D721Med (cell line): Measurements from ENCODE around the gene HBS1L.
"Not testable (repeated sequence)": the region's sequence is repeated elsewhere in the genome, so short reads cannot be mapped to it uniquely, and the experiment has no call there.

Experiments
- DNase-seq: peaks from one replicate; pipeline ENCODE4 v3.0.0; 2011; ENCODE audit warnings: low spot score; ENCODE audit not compliant: insufficient read length
- FAIRE-seq: peaks from 2 replicates; lab custom pipeline; 2011; peaks lifted over from hg19 to GRCh38; lab: Jason Lieb, UNC
- TF ChIP-seq, protein P1 (sequence below): IDR thresholded peaks from 2 replicates; pipeline ENCODE4 v1.5.1; 2012; ENCODE audit warnings: mild to moderate bottlenecking, control low read depth; ENCODE audit not compliant: insufficient read depth; ENCODE audit errors: missing control alignments

The HBS1L gene

DNA sequence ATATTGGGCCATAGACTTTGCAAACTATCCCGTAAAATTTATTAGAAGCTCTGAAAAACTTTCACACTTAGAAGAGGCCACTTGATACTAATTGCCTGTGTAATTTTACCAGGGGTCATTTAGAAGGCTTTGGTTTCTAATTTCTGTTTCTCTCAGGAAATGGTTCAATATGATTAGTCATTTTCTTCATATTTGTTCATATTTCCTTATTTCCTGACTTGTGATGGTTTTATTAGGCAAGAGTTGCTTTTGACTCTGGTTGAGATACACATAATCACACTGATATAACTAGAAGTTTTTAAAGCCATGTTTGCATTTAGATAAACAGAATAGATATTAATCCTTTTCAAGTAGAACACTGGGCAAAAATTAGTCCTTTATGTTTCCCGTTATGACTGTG lies 11.8 kb upstream of the HBS1L start:
- no peak for DNase-seq
- no peak for FAIRE-seq
- TF ChIP-seq, protein P1, sequence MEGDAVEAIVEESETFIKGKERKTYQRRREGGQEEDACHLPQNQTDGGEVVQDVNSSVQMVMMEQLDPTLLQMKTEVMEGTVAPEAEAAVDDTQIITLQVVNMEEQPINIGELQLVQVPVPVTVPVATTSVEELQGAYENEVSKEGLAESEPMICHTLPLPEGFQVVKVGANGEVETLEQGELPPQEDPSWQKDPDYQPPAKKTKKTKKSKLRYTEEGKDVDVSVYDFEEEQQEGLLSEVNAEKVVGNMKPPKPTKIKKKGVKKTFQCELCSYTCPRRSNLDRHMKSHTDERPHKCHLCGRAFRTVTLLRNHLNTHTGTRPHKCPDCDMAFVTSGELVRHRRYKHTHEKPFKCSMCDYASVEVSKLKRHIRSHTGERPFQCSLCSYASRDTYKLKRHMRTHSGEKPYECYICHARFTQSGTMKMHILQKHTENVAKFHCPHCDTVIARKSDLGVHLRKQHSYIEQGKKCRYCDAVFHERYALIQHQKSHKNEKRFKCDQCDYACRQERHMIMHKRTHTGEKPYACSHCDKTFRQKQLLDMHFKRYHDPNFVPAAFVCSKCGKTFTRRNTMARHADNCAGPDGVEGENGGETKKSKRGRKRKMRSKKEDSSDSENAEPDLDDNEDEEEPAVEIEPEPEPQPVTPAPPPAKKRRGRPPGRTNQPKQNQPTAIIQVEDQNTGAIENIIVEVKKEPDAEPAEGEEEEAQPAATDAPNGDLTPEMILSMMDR = no peak

DNA sequence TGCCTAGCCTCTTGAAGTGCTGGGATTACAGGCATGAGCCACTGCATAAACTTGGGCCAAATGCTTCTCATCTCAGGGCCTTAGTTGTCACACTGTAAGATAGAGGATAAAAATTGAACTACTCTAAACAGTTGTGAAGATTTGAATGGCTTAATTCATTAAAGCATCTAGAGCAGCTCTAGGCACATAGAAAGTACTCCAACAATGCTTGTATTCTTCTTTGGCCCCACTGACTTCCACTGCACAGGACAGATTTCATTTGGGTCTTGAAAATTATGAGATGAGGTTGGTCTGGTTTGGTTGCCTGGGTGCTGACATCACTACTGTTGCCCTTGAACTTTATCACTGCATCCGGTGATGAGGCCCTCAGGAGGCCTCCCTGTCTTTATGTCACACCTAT lies 10.0 kb upstream of the HBS1L start:
- DNase-seq = no peak
- TF ChIP-seq, protein P1 = no peak
- FAIRE-seq = no peak

DNA sequence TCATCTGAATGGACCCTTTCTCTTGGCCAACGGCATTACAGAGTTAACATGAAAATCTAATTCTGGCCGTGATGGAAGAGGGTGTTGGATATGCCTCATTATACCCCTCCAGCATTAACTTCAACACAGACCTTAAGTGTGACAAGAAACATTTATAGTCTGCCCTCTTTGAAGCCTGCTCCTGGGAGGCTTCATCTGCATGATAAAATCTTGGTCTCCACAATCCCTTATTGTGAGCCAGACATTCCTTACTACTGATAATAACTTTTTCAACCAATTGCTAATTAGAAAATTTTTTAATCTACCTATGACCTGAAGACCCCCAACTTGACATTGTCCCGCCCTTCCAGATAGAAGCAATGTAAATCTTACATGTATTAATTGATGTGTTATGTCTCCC lies 9.3 kb upstream of the HBS1L start:
- TF ChIP-seq, protein P1 = no peak
- FAIRE-seq (no peak), DNase-seq (no peak)

DNA sequence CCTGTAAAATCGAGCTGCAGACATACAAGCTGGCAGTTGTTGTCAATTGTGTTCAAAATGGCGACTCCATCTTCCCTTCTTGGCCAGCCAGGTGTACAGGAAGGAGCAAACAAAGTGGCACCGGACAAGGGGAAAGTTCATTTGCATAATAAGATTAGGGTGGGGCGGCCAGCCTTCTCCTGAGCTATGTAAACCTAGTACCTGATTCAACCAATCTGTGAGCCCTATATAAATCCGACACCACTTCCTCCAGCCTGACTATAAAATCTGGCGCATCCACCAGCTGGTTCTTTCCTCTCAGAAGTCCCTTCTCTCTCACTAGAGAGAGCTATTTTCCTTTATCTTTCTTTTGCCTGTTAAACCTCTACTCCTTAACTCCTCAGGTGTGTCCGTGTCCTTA lies 8.1 kb upstream of the HBS1L start:
- FAIRE-seq (no peak), DNase-seq (no peak)
- TF ChIP-seq, protein P1 = no peak

DNA sequence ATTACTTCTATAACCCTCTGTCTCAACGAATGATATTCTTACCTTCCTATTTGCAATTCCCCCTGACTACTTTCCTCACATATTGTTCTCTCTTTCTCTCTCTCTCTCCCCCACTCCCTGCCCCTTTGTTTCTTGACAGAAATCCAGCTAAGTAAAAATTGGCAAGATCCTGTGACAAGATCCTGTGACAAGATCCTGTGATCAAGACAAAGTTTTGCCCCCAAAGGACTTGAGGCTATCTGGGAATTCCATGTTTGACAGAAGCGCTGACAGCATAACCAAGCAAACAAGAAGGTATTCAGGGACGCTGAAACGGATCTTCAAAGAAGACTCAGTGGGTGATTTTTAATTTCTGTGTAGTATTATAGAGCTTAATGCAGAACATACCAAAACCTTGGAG lies 5.5 kb upstream of the HBS1L start:
- FAIRE-seq (no peak), DNase-seq (no peak)
- TF ChIP-seq, protein P1 = no peak

DNA sequence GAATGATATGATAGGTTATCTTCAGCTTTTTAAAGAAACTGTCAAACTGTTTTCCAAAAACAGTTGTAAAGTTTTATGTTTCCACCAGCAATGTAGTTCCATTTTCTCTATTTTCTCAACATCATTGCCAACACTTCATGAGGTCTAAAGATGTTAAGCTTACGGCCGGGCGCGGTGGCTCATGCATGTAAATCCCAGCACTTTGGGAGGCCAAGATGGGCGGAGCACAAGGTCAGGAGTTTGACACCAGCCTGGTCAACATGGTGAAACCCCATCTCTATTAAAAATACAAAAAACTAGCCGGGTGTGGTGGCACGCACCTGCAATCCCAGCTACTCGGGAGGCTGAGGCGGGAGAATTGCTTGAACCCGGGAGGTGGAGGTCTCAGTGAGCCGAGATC lies 3.7 kb upstream of the HBS1L start:
- not testable (repeated sequence) for DNase-seq, FAIRE-seq

DNA sequence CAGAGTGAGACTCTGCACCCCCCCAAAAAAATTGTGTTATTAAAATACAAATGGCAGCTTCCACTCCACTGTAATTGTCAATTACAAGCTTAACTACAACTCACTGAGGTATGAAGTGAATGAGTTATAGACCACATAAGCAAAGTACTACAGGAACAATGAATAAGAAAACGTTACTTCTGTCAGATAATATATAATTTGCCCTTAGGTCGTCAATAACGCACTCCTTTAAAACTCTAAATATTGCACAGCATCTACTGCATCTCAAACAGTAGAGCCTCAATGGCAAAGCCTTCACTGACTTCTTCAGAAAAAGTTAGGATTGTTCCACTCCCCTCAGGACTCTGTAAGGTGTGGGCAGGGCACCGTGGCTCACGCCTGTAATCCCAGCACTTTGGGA lies 2.0 kb upstream of the HBS1L start:
- TF ChIP-seq, protein P1 = no peak
- FAIRE-seq = no peak
- no peak for DNase-seq

DNA sequence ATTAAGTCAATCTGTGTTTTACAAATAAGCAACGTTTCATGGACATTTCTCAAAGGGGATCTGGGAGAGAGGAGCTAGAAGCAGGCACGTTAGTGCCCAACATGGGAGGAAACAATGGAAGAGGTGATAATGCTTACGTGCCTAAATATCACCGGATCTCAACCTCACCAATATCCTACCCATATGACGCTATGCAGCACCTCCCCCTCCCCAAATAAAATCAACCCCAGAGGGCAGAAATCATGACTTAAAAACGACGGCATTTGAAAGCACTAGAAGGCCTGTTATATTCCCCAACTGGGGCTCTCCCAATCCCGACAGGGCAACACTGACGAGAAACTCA lies 425 bp downstream of the HBS1L start:
- DNase-seq (no peak), FAIRE-seq (no peak)
- TF ChIP-seq, protein P1 = no peak
